HEK293 (cell line): ENCODE data around the gene SP6.
A peak's percentile ranks its signal among the peaks of the same experiment; 100 is the strongest.

Experiments
- GLI4 ChIP-seq: fragments of 450-650 bp; formaldehyde crosslinking; IDR thresholded peaks from 2 replicates; pipeline ENCODE4 v1.5.1; 2016; ENCODE audit warnings: missing biosample characterization, missing genetic modification characterization
- KLF10 ChIP-seq: fragments of 450-650 bp; IDR thresholded peaks from 2 replicates; pipeline ENCODE4 v1.5.1; 2018; ENCODE audit warnings: missing biosample characterization, mild to moderate bottlenecking, missing genetic modification characterization
- KLF16 ChIP-seq: fragments of 450-650 bp; formaldehyde crosslinking; IDR thresholded peaks from 2 replicates; pipeline ENCODE4 v1.5.1; 2017; ENCODE audit warnings: missing biosample characterization, missing genetic modification characterization
- MYNN ChIP-seq: fragments of 450-650 bp; formaldehyde crosslinking; IDR thresholded peaks from 2 replicates; pipeline ENCODE4 v1.5.1; 2016; ENCODE audit warnings: missing biosample characterization, missing genetic modification characterization, borderline replicate concordance
- SETDB1 ChIP-seq: IDR thresholded peaks from one replicate; pipeline ENCODE4 v1.6.1; 2017; ENCODE audit warnings: mild to moderate bottlenecking, low read length, moderate library complexity, mixed read lengths; ENCODE audit not compliant: insufficient read length
- ZNF112 ChIP-seq: fragments of 450-650 bp; formaldehyde crosslinking; IDR thresholded peaks from 2 replicates; pipeline ENCODE4 v1.5.0; 2017; ENCODE audit warnings: missing biosample characterization, missing genetic modification characterization
- ZNF394 ChIP-seq: fragments of 450-650 bp; formaldehyde crosslinking; IDR thresholded peaks from 2 replicates; pipeline ENCODE4 v1.5.1; 2016; ENCODE audit warnings: missing biosample characterization, missing genetic modification characterization, mild to moderate bottlenecking, moderate library complexity, borderline replicate concordance
- ZNF473 ChIP-seq: fragments of 450-650 bp; formaldehyde crosslinking; IDR thresholded peaks from 2 replicates; pipeline ENCODE4 v1.5.1; 2017; ENCODE audit warnings: missing biosample characterization, missing genetic modification characterization
- ZNF510 ChIP-seq: fragments of 450-650 bp; formaldehyde crosslinking; IDR thresholded peaks from 2 replicates; pipeline ENCODE4 v1.5.1; 2018; ENCODE audit warnings: mild to moderate bottlenecking, missing genetic modification characterization, missing biosample characterization; ENCODE audit not compliant: insufficient replicate concordance
- ZNF544 ChIP-seq: fragments of 450-650 bp; formaldehyde crosslinking; IDR thresholded peaks from 2 replicates; pipeline ENCODE4 v1.5.0; 2017; ENCODE audit warnings: missing biosample characterization, missing genetic modification characterization
- ZSCAN23 ChIP-seq: fragments of 450-650 bp; formaldehyde crosslinking; IDR thresholded peaks from 2 replicates; pipeline ENCODE4 v1.5.1; 2016; ENCODE audit warnings: missing biosample characterization, missing genetic modification characterization
- ZSCAN30 ChIP-seq: fragments of 450-650 bp; IDR thresholded peaks from 2 replicates; pipeline ENCODE4 v1.5.1; 2018; ENCODE audit warnings: missing biosample characterization, mild to moderate bottlenecking, missing genetic modification characterization, moderate library complexity
- TF ChIP-seq, protein P1 (sequence below): fragments of 450-650 bp; formaldehyde crosslinking; IDR thresholded peaks from 2 replicates; pipeline ENCODE4 v1.5.1; 2016; ENCODE audit warnings: missing biosample characterization, missing genetic modification characterization, borderline replicate concordance
- TF ChIP-seq, protein P2 (sequence below): fragments of 450-650 bp; formaldehyde crosslinking; IDR thresholded peaks from 2 replicates; pipeline ENCODE4 v1.5.1; 2016; ENCODE audit warnings: missing biosample characterization, missing genetic modification characterization
- TF ChIP-seq, protein P3 (sequence below): fragments of 450-650 bp; formaldehyde crosslinking; IDR thresholded peaks from 2 replicates; pipeline ENCODE4 v1.5.1; 2016; ENCODE audit warnings: missing biosample characterization, missing genetic modification characterization
- TF ChIP-seq, protein P4 (sequence below): fragments of 450-650 bp; formaldehyde crosslinking; IDR thresholded peaks from 2 replicates; pipeline ENCODE4 v1.5.1; 2016; ENCODE audit warnings: missing biosample characterization, missing genetic modification characterization
- TF ChIP-seq, protein P5 (sequence below): fragments of 450-650 bp; formaldehyde crosslinking; IDR thresholded peaks from 2 replicates; pipeline ENCODE4 v1.5.1; 2016; ENCODE audit warnings: missing biosample characterization, missing genetic modification characterization
- TF ChIP-seq, protein P6 (sequence below): fragments of 450-650 bp; formaldehyde crosslinking; IDR thresholded peaks from 2 replicates; pipeline ENCODE4; 2016; ENCODE audit warnings: missing biosample characterization, missing genetic modification characterization

SP6 gene

DNA sequence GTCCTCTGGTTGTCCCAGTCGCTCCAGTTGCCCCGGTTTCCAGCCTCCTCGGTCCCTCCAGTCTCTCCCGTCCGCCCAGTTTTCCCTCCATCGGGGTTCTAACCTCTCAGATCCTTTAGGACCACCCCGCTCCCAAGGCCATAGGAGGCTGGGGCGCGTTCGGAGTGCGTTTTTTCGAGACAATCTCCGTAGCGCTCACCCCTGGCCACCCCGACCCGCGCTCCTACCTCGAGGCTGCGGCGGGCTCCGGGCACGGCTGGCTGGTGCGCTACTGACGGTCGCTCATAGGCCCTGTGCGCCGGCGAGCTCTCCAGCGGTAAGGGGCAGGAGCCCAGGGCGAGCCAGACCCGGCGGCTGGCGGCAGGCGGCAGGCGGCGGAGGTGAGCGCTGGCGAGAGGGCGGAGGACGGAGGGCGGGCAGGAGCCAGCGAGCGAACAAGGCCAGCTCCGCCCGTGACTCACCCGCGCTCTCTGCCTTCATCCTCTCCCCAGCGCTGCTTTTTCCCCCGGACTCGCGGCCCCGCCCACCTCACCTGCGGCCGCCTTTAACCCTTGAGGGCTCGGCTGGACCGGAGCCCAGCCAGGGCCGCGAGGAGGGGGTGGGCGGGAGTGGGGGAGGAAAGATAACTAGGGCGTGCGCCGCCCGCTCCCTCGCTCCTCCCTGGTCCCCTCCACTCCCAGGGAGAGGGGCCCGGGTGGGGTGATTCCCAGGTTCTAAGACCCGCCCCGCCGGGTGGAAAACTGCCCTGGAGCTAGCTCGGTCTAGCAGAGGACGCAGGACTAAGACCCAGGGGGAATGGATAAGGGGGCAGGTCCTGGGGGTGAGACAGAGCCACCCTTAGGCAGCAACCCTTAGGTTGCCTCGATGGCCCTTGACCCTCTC lies at the start of gene SP6 (continued):
- TF ChIP-seq, protein P1, sequence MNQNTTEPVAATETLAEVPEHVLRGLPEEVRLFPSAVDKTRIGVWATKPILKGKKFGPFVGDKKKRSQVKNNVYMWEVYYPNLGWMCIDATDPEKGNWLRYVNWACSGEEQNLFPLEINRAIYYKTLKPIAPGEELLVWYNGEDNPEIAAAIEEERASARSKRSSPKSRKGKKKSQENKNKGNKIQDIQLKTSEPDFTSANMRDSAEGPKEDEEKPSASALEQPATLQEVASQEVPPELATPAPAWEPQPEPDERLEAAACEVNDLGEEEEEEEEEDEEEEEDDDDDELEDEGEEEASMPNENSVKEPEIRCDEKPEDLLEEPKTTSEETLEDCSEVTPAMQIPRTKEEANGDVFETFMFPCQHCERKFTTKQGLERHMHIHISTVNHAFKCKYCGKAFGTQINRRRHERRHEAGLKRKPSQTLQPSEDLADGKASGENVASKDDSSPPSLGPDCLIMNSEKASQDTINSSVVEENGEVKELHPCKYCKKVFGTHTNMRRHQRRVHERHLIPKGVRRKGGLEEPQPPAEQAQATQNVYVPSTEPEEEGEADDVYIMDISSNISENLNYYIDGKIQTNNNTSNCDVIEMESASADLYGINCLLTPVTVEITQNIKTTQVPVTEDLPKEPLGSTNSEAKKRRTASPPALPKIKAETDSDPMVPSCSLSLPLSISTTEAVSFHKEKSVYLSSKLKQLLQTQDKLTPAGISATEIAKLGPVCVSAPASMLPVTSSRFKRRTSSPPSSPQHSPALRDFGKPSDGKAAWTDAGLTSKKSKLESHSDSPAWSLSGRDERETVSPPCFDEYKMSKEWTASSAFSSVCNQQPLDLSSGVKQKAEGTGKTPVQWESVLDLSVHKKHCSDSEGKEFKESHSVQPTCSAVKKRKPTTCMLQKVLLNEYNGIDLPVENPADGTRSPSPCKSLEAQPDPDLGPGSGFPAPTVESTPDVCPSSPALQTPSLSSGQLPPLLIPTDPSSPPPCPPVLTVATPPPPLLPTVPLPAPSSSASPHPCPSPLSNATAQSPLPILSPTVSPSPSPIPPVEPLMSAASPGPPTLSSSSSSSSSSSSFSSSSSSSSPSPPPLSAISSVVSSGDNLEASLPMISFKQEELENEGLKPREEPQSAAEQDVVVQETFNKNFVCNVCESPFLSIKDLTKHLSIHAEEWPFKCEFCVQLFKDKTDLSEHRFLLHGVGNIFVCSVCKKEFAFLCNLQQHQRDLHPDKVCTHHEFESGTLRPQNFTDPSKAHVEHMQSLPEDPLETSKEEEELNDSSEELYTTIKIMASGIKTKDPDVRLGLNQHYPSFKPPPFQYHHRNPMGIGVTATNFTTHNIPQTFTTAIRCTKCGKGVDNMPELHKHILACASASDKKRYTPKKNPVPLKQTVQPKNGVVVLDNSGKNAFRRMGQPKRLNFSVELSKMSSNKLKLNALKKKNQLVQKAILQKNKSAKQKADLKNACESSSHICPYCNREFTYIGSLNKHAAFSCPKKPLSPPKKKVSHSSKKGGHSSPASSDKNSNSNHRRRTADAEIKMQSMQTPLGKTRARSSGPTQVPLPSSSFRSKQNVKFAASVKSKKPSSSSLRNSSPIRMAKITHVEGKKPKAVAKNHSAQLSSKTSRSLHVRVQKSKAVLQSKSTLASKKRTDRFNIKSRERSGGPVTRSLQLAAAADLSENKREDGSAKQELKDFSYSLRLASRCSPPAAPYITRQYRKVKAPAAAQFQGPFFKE (tag by site-specific recombination) = no peak
- TF ChIP-seq GLI4 (tag by site-specific recombination) (no peak), ZNF544 (tag by site-specific recombination) (no peak), ZNF510 (tag by site-specific recombination) (no peak), KLF10 (tag by site-specific recombination) (no peak), SETDB1 (no peak), MYNN (tag by site-specific recombination) (no peak), ZNF112 (tag by site-specific recombination) (no peak), ZSCAN23 (tag by site-specific recombination) (no peak), KLF16 (tag by site-specific recombination) (peak; percentile 60), ZNF473 (tag by site-specific recombination) (no peak), ZSCAN30 (peak; percentile 83), ZNF394 (no peak)
- TF ChIP-seq, protein P2, sequence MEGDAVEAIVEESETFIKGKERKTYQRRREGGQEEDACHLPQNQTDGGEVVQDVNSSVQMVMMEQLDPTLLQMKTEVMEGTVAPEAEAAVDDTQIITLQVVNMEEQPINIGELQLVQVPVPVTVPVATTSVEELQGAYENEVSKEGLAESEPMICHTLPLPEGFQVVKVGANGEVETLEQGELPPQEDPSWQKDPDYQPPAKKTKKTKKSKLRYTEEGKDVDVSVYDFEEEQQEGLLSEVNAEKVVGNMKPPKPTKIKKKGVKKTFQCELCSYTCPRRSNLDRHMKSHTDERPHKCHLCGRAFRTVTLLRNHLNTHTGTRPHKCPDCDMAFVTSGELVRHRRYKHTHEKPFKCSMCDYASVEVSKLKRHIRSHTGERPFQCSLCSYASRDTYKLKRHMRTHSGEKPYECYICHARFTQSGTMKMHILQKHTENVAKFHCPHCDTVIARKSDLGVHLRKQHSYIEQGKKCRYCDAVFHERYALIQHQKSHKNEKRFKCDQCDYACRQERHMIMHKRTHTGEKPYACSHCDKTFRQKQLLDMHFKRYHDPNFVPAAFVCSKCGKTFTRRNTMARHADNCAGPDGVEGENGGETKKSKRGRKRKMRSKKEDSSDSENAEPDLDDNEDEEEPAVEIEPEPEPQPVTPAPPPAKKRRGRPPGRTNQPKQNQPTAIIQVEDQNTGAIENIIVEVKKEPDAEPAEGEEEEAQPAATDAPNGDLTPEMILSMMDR (tag by site-specific recombination) = peak; percentile 70
- TF ChIP-seq, protein P3, sequence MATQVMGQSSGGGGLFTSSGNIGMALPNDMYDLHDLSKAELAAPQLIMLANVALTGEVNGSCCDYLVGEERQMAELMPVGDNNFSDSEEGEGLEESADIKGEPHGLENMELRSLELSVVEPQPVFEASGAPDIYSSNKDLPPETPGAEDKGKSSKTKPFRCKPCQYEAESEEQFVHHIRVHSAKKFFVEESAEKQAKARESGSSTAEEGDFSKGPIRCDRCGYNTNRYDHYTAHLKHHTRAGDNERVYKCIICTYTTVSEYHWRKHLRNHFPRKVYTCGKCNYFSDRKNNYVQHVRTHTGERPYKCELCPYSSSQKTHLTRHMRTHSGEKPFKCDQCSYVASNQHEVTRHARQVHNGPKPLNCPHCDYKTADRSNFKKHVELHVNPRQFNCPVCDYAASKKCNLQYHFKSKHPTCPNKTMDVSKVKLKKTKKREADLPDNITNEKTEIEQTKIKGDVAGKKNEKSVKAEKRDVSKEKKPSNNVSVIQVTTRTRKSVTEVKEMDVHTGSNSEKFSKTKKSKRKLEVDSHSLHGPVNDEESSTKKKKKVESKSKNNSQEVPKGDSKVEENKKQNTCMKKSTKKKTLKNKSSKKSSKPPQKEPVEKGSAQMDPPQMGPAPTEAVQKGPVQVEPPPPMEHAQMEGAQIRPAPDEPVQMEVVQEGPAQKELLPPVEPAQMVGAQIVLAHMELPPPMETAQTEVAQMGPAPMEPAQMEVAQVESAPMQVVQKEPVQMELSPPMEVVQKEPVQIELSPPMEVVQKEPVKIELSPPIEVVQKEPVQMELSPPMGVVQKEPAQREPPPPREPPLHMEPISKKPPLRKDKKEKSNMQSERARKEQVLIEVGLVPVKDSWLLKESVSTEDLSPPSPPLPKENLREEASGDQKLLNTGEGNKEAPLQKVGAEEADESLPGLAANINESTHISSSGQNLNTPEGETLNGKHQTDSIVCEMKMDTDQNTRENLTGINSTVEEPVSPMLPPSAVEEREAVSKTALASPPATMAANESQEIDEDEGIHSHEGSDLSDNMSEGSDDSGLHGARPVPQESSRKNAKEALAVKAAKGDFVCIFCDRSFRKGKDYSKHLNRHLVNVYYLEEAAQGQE (tag by site-specific recombination) = no peak
- TF ChIP-seq, protein P4, sequence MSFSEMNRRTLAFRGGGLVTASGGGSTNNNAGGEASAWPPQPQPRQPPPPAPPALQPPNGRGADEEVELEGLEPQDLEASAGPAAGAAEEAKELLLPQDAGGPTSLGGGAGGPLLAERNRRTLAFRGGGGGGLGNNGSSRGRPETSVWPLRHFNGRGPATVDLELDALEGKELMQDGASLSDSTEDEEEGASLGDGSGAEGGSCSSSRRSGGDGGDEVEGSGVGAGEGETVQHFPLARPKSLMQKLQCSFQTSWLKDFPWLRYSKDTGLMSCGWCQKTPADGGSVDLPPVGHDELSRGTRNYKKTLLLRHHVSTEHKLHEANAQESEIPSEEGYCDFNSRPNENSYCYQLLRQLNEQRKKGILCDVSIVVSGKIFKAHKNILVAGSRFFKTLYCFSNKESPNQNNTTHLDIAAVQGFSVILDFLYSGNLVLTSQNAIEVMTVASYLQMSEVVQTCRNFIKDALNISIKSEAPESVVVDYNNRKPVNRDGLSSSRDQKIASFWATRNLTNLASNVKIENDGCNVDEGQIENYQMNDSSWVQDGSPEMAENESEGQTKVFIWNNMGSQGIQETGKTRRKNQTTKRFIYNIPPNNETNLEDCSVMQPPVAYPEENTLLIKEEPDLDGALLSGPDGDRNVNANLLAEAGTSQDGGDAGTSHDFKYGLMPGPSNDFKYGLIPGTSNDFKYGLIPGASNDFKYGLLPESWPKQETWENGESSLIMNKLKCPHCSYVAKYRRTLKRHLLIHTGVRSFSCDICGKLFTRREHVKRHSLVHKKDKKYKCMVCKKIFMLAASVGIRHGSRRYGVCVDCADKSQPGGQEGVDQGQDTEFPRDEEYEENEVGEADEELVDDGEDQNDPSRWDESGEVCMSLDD = no peak
- TF ChIP-seq, protein P5, sequence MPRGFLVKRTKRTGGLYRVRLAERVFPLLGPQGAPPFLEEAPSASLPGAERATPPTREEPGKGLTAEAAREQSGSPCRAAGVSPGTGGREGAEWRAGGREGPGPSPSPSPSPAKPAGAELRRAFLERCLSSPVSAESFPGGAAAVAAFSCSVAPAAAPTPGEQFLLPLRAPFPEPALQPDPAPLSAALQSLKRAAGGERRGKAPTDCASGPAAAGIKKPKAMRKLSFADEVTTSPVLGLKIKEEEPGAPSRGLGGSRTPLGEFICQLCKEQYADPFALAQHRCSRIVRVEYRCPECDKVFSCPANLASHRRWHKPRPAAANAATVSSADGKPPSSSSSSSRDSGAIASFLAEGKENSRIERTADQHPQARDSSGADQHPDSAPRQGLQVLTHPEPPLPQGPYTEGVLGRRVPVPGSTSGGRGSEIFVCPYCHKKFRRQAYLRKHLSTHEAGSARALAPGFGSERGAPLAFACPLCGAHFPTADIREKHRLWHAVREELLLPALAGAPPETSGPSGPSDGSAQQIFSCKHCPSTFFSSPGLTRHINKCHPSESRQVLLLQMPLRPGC (tag by site-specific recombination) = no peak
- TF ChIP-seq, protein P6, sequence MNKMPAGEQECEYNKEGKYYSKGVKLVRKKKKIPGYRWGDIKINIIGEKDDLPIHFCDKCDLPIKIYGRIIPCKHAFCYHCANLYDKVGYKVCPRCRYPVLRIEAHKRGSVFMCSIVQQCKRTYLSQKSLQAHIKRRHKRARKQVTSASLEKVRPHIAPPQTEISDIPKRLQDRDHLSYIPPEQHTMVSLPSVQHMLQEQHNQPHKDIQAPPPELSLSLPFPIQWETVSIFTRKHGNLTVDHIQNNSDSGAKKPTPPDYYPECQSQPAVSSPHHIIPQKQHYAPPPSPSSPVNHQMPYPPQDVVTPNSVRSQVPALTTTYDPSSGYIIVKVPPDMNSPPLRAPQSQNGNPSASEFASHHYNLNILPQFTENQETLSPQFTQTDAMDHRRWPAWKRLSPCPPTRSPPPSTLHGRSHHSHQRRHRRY (tag by site-specific recombination) = no peak
